ENCODE data around the gene G3BP1.

The G3BP1 gene

DNA sequence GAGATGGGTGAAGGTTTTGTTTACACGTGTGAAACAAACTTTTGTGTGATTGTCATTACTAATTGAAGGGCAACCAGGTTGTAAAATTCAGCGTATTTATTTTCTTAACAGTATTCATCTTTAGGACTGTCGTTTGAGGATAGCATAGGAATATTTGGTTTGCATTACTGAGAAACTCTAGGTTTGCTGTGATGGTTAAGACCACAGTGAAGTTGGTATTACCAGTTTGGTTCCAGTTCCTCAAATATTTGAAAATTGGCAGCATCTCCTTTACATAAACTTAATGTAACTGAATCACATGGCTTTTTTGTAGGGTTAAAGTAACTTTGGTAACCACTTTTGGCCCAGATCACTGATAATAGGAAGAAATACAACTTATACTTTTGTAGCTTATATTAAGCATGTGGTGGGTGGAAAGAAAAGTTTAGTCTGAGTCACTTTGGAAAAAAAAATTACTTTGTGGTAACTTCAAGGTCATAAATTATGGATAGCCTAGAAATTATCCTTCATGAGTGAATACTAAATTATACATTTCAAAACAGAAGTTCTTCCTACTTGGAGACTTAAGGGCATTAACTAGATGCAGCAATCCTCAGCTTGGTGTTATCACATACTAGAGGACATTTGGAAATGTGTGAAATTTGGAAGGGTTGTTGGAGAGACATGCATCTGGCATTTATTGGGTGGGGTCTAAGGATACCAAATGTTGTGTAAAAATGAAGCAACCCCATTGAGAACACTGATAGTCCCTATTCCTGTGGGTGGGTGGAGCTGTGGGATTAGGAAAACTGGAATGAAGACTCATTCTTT, 33.9 kb downstream of the G3BP1 start:
- no peak overlapping the region for H3K4me3 ChIP-seq (ENCODE audit: low read length)
- no peak overlapping the region for H3K4me2 ChIP-seq (ENCODE audit: low read length)
- H3K27ac ChIP-seq (ENCODE audit: low read depth, low read length): no peak overlapping the region
- H3K4me1 ChIP-seq (ENCODE audit: control insufficient read depth, low read length): no peaks in the 10 kb centered on the region
- H3K27me3 ChIP-seq (ENCODE audit: control insufficient read depth, low read length): no peaks in the 10 kb centered on the region
- H4K20me1 ChIP-seq (ENCODE audit: control insufficient read depth, insufficient read depth, low read depth, low read length): peaks cover 5% of the 10 kb centered on the region; the same call in 1 of the 2 replicates
- no peaks in the 10 kb centered on the region for H3K9me2 ChIP-seq (replicated peaks; ENCODE audit: control insufficient read depth, low read length)
- peaks cover 99% of the 10 kb centered on the region for H3K36me3 ChIP-seq (ENCODE audit: control insufficient read depth, low read length)
- peaks cover 28% of the 10 kb centered on the region for H3K79me2 ChIP-seq (ENCODE audit: control insufficient read depth, low read length)
- 0 out of 2 replicates have a peak, but pooled peaks cover 3% of the 10 kb centered on the region for H3F3A ChIP-seq (ENCODE audit: control insufficient read depth, insufficient read depth)
- TF ChIP-seq CTCF (IDR thresholded peaks at IDR 0.05; ENCODE audit: low read depth, low read length, poor library complexity, severe bottlenecking): no peak
- no peak for TF ChIP-seq EZH2phosphoT487 (IDR thresholded peaks at IDR 0.05; ENCODE audit: borderline replicate concordance, low read length)
- H3K9me3 ChIP-seq (ENCODE audit: control insufficient read depth, insufficient read depth, low read length): no peaks in the 10 kb centered on the region

DNA sequence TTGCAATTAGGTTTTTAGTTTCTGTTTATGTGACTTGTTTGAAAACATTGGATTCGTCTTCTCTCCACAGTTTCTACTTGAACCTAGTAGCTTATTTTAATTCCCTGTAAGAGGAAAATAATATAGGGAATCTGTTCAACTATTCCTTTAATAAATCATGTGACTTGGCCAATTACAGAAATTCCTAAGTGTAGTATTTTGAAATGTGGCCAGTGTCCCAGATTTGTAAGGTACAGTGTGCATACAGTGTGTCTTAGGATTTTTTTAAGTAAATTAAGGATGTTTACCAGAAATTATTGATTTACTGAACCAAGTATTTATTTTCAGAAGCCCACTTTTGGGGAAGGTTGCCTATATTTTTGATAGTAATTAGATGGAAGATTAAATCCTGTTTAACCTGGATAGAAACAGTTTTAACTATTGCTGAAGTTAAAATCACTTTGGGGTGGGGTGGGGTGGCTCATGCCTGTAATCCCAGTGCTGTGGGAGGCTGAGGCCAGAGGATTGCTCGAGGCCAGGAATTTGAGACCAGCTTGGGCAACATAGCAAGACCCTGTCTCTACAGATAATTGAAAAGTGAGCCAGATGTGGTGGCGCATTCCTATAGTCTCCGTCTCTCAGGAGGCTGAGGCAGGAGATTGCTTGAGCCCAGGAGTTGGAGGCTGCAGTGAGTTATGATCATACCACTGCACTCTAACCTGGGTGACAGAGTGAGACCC, 36.9 kb downstream of the G3BP1 start:
- TF ChIP-seq CTCF (IDR thresholded peaks at IDR 0.05; ENCODE audit: low read depth, low read length, poor library complexity, severe bottlenecking) (no peak), EZH2phosphoT487 (IDR thresholded peaks at IDR 0.05; ENCODE audit: borderline replicate concordance, low read length) (no peak)
- Histone ChIP-seq H3K4me1 (ENCODE audit: control insufficient read depth, low read length) (no peaks in the 10 kb centered on the region), H3K9me3 (ENCODE audit: control insufficient read depth, insufficient read depth, low read length) (no peaks in the 10 kb centered on the region), H4K20me1 (ENCODE audit: control insufficient read depth, insufficient read depth, low read depth, low read length) (peaks cover 5% of the 10 kb centered on the region; the same call in 1 of the 2 replicates), H3F3A (ENCODE audit: control insufficient read depth, insufficient read depth) (peaks cover 5% of the 10 kb centered on the region; the same call in 1 of the 2 replicates), H3K4me3 (ENCODE audit: low read length) (no peak overlapping the region), H3K27ac (ENCODE audit: low read depth, low read length) (no peak overlapping the region), H3K27me3 (ENCODE audit: control insufficient read depth, low read length) (no peaks in the 10 kb centered on the region), H3K79me2 (ENCODE audit: control insufficient read depth, low read length) (peaks cover 24% of the 10 kb centered on the region), H3K9me2 (replicated peaks; ENCODE audit: control insufficient read depth, low read length) (no peaks in the 10 kb centered on the region), H3K4me2 (ENCODE audit: low read length) (no peak overlapping the region), H3K36me3 (ENCODE audit: control insufficient read depth, low read length) (peaks cover 100% of the 10 kb centered on the region)

DNA sequence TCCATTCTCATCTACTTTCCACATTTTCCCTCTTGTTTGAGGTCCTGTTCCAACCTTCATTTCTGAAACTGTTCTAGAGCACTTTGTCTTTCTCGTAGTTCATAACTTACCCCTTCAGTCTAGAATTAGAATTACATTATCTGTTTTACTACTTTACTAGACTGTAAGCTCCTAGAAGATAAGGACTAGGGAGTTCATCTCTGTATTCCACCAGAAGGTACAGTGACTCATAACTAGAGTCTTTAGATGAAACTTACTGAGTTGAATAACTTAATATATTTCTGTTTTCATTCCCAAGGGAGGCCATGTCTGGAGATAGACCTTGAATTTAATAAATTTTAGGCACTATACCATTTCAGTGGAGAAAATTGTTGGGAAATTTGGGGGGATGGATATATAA, 38.7 kb downstream of the G3BP1 start:
- Histone ChIP-seq H3K79me2 (ENCODE audit: control insufficient read depth, low read length) (peaks cover 19% of the 10 kb centered on the region), H3K9me2 (replicated peaks; ENCODE audit: control insufficient read depth, low read length) (no peaks in the 10 kb centered on the region), H3K27ac (ENCODE audit: low read depth, low read length) (no peak overlapping the region), H3K4me2 (ENCODE audit: low read length) (no peak overlapping the region), H3F3A (ENCODE audit: control insufficient read depth, insufficient read depth) (peaks cover 12% of the 10 kb centered on the region; the same call in 1 of the 2 replicates), H3K4me1 (ENCODE audit: control insufficient read depth, low read length) (no peaks in the 10 kb centered on the region), H3K27me3 (ENCODE audit: control insufficient read depth, low read length) (no peaks in the 10 kb centered on the region), H3K4me3 (ENCODE audit: low read length) (no peak overlapping the region), H3K9me3 (ENCODE audit: control insufficient read depth, insufficient read depth, low read length) (no peaks in the 10 kb centered on the region), H4K20me1 (ENCODE audit: control insufficient read depth, insufficient read depth, low read depth, low read length) (peaks cover 5% of the 10 kb centered on the region; the same call in 1 of the 2 replicates), H3K36me3 (ENCODE audit: control insufficient read depth, low read length) (peaks cover 99% of the 10 kb centered on the region)
- TF ChIP-seq EZH2phosphoT487 (IDR thresholded peaks at IDR 0.05; ENCODE audit: borderline replicate concordance, low read length): no peak
- no peak for TF ChIP-seq CTCF (IDR thresholded peaks at IDR 0.05; ENCODE audit: low read depth, low read length, poor library complexity, severe bottlenecking)

All from DOHH2 (cell line).